ENCODE data around the gene SETD7. TPM values are rescaled to one million over a fixed set of nuclear protein-coding genes. Genes with fewer than 3 reads are reported as not detected.

Gene SETD7
- total RNA-seq, 1 experiment from 2014 or later: 32.2 TPM

GRCh38 chr4:139484783-139485311, 71.2 kb downstream of the SETD7 start:
- ChIA-PET CTCF (no interaction called here), POLR2A (no interaction called here)
- Mint-ChIP-seq H3K27ac (ENCODE audit: unreplicated experiment) (peak overlapping the region; percentile 42), H3K9me3 (ENCODE audit: unreplicated experiment) (no peaks in the 10 kb centered on the region), H3K27me3 (ENCODE audit: insufficient read depth, unreplicated experiment) (no peaks in the 10 kb centered on the region), H3K4me1 (ENCODE audit: low read depth, unreplicated experiment) (peaks cover 11% of the 10 kb centered on the region), H3K36me3 (ENCODE audit: insufficient read depth, unreplicated experiment) (peaks cover 8% of the 10 kb centered on the region), H3K4me3 (ENCODE audit: unreplicated experiment) (peak overlapping the region; percentile 81)
- no TSS peak for BruUV-seq (replicated peaks)
- intact Hi-C loops (cut with micrococcal nuclease; ENCODE audit: unreplicated experiment): loop anchor here (2.0 kb wide), 1 partner anchor 26 kb away; no protein-coding TSS in a partner anchor
- H3K4me1 ChIP-seq: no peaks in the 10 kb centered on the region
- no peaks in the 10 kb centered on the region for H3K9me3 ChIP-seq
- H3K4me3 ChIP-seq (ENCODE audit: low read depth, low read length): peak overlapping the region; percentile 29
- H3K27me3 ChIP-seq (replicated peaks; ENCODE audit: control insufficient read depth, insufficient read depth, low read length): no peaks in the 10 kb centered on the region
- TF ChIP-seq CTCF (IDR thresholded peaks at IDR 0.05; ENCODE audit: insufficient read depth in 1 of 2, low read depth in 1 of 2, low read length in 1 of 2, severe bottlenecking in 1 of 2, unreplicated experiment in 1 of 2): no peak
- H3K36me3 ChIP-seq (ENCODE audit: control insufficient read depth, insufficient read depth, low read length): no peaks in the 10 kb centered on the region
- DNase-seq: peak; percentile 67 to 77

- H3K4me3 Mint-ChIP-seq (ENCODE audit: unreplicated experiment): no peak overlapping the region
- no peak for DNase-seq
- no peak for TF ChIP-seq CTCF (IDR thresholded peaks at IDR 0.05; ENCODE audit: insufficient read depth in 1 of 2, low read depth in 1 of 2, low read length in 1 of 2, severe bottlenecking in 1 of 2, unreplicated experiment in 1 of 2)
- Histone ChIP-seq H3K4me3 (ENCODE audit: low read depth, low read length) (no peak overlapping the region), H3K9me3 (no peaks in the 10 kb centered on the region), H3K27me3 (replicated peaks; ENCODE audit: control insufficient read depth, insufficient read depth, low read length) (no peaks in the 10 kb centered on the region), H3K36me3 (ENCODE audit: control insufficient read depth, insufficient read depth, low read length) (no peaks in the 10 kb centered on the region), H3K4me1 (no peaks in the 10 kb centered on the region)
- intact Hi-C loops (cut with micrococcal nuclease; ENCODE audit: unreplicated experiment): no loop called here
- peaks cover 11% of the 10 kb centered on the region for H3K4me1 Mint-ChIP-seq (ENCODE audit: low read depth, unreplicated experiment)
- ChIA-PET CTCF (no interaction called here), POLR2A (no interaction called here)
- no peaks in the 10 kb centered on the region for H3K27me3 Mint-ChIP-seq (ENCODE audit: insufficient read depth, unreplicated experiment)
- no TSS peak for BruUV-seq (replicated peaks)
- no peak overlapping the region for H3K27ac Mint-ChIP-seq (ENCODE audit: unreplicated experiment)
- H3K36me3 Mint-ChIP-seq (ENCODE audit: insufficient read depth, unreplicated experiment): peaks cover 8% of the 10 kb centered on the region
- no peaks in the 10 kb centered on the region for H3K9me3 Mint-ChIP-seq (ENCODE audit: unreplicated experiment)
Measured at GRCh38 chr4:139483000-139483399, 73.0 kb downstream of the SETD7 start.

- ChIA-PET CTCF (no interaction called here), POLR2A (no interaction called here)
- intact Hi-C loops (cut with micrococcal nuclease; ENCODE audit: unreplicated experiment): no loop called here
- BruUV-seq (replicated peaks): no TSS peak
- no peak overlapping the region for H3K27ac Mint-ChIP-seq (ENCODE audit: unreplicated experiment)
- no peaks in the 10 kb centered on the region for H3K9me3 Mint-ChIP-seq (ENCODE audit: unreplicated experiment)
- Histone ChIP-seq H3K27me3 (replicated peaks; ENCODE audit: control insufficient read depth, insufficient read depth, low read length) (no peaks in the 10 kb centered on the region), H3K36me3 (ENCODE audit: control insufficient read depth, insufficient read depth, low read length) (no peaks in the 10 kb centered on the region), H3K4me1 (no peaks in the 10 kb centered on the region), H3K9me3 (no peaks in the 10 kb centered on the region), H3K4me3 (ENCODE audit: low read depth, low read length) (no peak overlapping the region)
- TF ChIP-seq CTCF (IDR thresholded peaks at IDR 0.05; ENCODE audit: insufficient read depth in 1 of 2, low read depth in 1 of 2, low read length in 1 of 2, severe bottlenecking in 1 of 2, unreplicated experiment in 1 of 2): no peak
- H3K4me1 Mint-ChIP-seq (ENCODE audit: low read depth, unreplicated experiment): peaks cover 15% of the 10 kb centered on the region
- no peak for DNase-seq
- peaks cover 13% of the 10 kb centered on the region for H3K36me3 Mint-ChIP-seq (ENCODE audit: insufficient read depth, unreplicated experiment)
- no peaks in the 10 kb centered on the region for H3K27me3 Mint-ChIP-seq (ENCODE audit: insufficient read depth, unreplicated experiment)
- H3K4me3 Mint-ChIP-seq (ENCODE audit: unreplicated experiment): no peak overlapping the region
Measured at GRCh38 chr4:139481465-139481864, 74.6 kb downstream of the SETD7 start.
